Embryonic facial prominence (tissue), 1 donor: ENCODE results near the gene ASPHD1.

ENCODE experiments used
- DNase-seq: peaks from one replicate; pipeline ENCODE4 v3.0.0-alpha.2; 2016; ENCODE audit errors: extremely low spot score

The ASPHD1 gene

GRCh38 chr16:29943846-29944799 is 43.8 kb downstream of the ASPHD1 start:
- DNase-seq, result peak; percentile 40

- DNase-seq, result no peak
These were observed 47.6 kb downstream of the ASPHD1 start for GRCh38 chr16:29947897-29948296.

GRCh38 chr16:29950806-29951461 is 50.6 kb downstream of the ASPHD1 start:
- DNase-seq, result no peak

- DNase-seq, result no peak
These were observed 51.5 kb downstream of the ASPHD1 start for GRCh38 chr16:29951625-29952365.
